ENCODE data around the gene USP24. TPM values are rescaled to one million over a fixed set of nuclear protein-coding genes. Genes with fewer than 3 reads are reported as not detected.

The USP24 gene
- polyA plus RNA-seq, 1 of the 3 experiments (the other 2 are of a cell fraction) = 8.1 TPM

DNA sequence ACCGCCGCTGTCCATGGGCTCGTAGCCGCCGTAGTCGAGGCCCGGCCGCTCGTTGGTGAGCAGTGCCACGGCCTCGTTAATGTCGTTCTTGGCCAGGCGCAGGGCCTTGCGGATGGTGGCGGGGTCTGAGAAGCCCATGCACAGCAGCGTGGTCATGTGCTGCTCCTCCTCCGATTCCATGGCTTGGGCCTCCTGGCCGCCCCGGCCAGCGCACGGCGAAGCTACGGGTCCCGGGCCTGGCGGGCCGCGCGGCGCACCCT lies 300 bp downstream of the USP24 start:
- DNase-seq = peak; percentile 85
- H3K9ac ChIP-seq = peak overlapping the region; percentile 94
- peak overlapping the region; percentile 94 to 96 for H3K4me3 ChIP-seq (ENCODE audit: low read depth in 2 of 2, low read length in 1 of 2)
- H3K9me2 ChIP-seq = no peaks in the 10 kb centered on the region
- peaks cover 38% of the 10 kb centered on the region for H4K20me1 ChIP-seq (ENCODE audit: insufficient read depth)
- H3K36me3 ChIP-seq (replicated peaks in 1 of 2; ENCODE audit: control insufficient read depth in 1 of 2, insufficient read depth in 2 of 2, low read length in 1 of 2) = peaks cover 4 to 5% of the 10 kb centered on the region in 2 experiments
- H3K79me2 ChIP-seq (ENCODE audit: insufficient read depth) = peaks cover 53% of the 10 kb centered on the region
- peak overlapping the region; percentile 94; the same call in 1 of the 2 replicates for H3K4me2 ChIP-seq
- peak overlapping the region; percentile 73 to 97 for H3K27ac ChIP-seq (ENCODE audit: low read depth in 2 of 2, low read length in 1 of 2)
- H3F3A ChIP-seq (replicated peaks; ENCODE audit: insufficient read depth) = no peaks in the 10 kb centered on the region
- ChIA-PET CTCF (no interaction called here), POLR2A (interaction anchor here (0.6 kb wide), 1 partner anchor 9 kb away, joined by 3 read pairs; no protein-coding TSS in a partner anchor)
- 0% methylated on average over 2 of the region's 29 CpGs for WGBS (ENCODE audit: low lambda C conversion rate)
- TF ChIP-seq MXI1 (IDR thresholded peaks at IDR 0.05; ENCODE audit: low read depth, low read length) (peak; percentile 11; the same call in 1 of the 2 replicates), RCOR1 (IDR thresholded peaks at IDR 0.05; ENCODE audit: low read length) (no peak)
- peaks cover 25 to 44% of the 10 kb centered on the region in 2 experiments; a peak in 3 of 4 replicates for H3K4me1 ChIP-seq (ENCODE audit: control insufficient read depth in 1 of 2, insufficient read depth in 2 of 2, low read depth in 1 of 2, low read length in 1 of 2)
- peak overlapping the region; percentile 95; the same call in 1 of the 2 replicates for H2AFZ ChIP-seq (ENCODE audit: low read depth)
- H3K9me3 ChIP-seq = no peaks in the 10 kb centered on the region
- no peaks in the 10 kb centered on the region for H3K27me3 ChIP-seq (ENCODE audit: insufficient read depth)

DNA sequence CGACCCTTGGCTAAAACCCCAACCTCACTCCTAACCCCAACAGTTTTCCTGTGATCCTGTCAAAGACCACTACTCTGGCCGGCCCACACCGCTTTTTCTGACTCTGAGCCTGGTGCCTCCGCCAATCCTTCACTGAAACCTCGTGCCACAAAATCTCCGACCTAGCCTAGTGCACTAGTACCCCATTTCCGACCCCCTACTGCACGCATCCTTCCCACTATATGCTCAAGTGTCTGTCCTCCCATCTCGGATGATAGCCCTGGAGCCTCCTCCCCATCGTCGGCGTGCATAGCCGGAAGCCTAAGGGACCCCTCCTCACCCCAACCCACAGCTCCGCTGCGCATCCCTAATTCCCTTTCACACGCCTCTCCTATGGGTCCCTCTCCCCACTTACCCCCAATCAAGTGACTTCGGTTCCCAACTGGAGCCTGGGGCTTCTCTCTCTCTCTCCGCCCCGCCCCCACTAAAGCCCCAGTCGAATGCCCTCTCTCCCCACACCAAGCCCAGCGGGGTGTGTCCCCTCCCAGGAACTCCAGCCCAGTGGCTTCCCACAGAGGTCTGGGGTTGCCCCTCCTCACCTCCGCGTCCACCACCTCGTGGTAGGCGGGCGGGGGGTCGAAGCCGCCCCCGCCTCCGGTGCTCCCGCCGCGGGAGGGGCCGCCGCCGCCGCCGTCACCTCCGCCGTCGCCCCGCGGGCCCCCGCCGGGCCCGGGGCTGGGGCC lies 791 bp downstream of the USP24 start:
- peaks cover 42% of the 10 kb centered on the region for H4K20me1 ChIP-seq (ENCODE audit: insufficient read depth)
- TF ChIP-seq RFX5 (IDR thresholded peaks at IDR 0.05; ENCODE audit: low read length) (no peak), TEAD4 (IDR thresholded peaks at IDR 0.05; ENCODE audit: borderline replicate concordance, insufficient read depth) (no peak), FOSL2 (IDR thresholded peaks at IDR 0.05; ENCODE audit: borderline replicate concordance, low read depth) (no peak), PBX3 (IDR thresholded peaks at IDR 0.05) (no peak), POLR2AphosphoS5 (IDR thresholded peaks at IDR 0.05; ENCODE audit: low read depth, low read length) (0 out of 2 replicates have a peak, but pooled peaks have one; percentile 14), MXI1 (IDR thresholded peaks at IDR 0.05; ENCODE audit: low read depth, low read length) (peak; percentile 52; the same call in 1 of the 2 replicates)
- TF ChIP-seq, protein P1, sequence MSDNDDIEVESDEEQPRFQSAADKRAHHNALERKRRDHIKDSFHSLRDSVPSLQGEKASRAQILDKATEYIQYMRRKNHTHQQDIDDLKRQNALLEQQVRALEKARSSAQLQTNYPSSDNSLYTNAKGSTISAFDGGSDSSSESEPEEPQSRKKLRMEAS (IDR thresholded peaks at IDR 0.05; ENCODE audit: low read depth) = no peak
- peaks cover 25 to 49% of the 10 kb centered on the region in 2 experiments; a peak in 3 of 4 replicates for H3K4me1 ChIP-seq (ENCODE audit: control insufficient read depth in 1 of 2, insufficient read depth in 2 of 2, low read depth in 1 of 2, low read length in 1 of 2)
- peak overlapping the region; percentile 73 to 97; a peak in 3 of 4 replicates for H3K27ac ChIP-seq (ENCODE audit: low read depth in 2 of 2, low read length in 1 of 2)
- H3K9ac ChIP-seq = peak overlapping the region; percentile 94
- H2AFZ ChIP-seq (ENCODE audit: low read depth) = peak overlapping the region; percentile 51; the same call in 1 of the 2 replicates
- H3K27me3 ChIP-seq (ENCODE audit: insufficient read depth) = no peaks in the 10 kb centered on the region
- H3K4me3 ChIP-seq (ENCODE audit: low read depth in 2 of 2, low read length in 1 of 2) = peak overlapping the region; percentile 94 to 96
- CTCF ChIA-PET = no interaction called here
- peaks cover 4 to 5% of the 10 kb centered on the region in 2 experiments for H3K36me3 ChIP-seq (replicated peaks in 1 of 2; ENCODE audit: control insufficient read depth in 1 of 2, insufficient read depth in 2 of 2, low read length in 1 of 2)
- POLR2A ChIA-PET = no interaction called here
- no peaks in the 10 kb centered on the region for H3K9me3 ChIP-seq
- peak overlapping the region; percentile 94 for H3K4me2 ChIP-seq
- peak; percentile 82 for DNase-seq
- peaks cover 58% of the 10 kb centered on the region for H3K79me2 ChIP-seq (ENCODE audit: insufficient read depth)
- no peaks in the 10 kb centered on the region for H3K9me2 ChIP-seq
- WGBS (ENCODE audit: low lambda C conversion rate) = 1% methylated on average over 21 of the region's 46 CpGs
- peaks cover under 1% of the 10 kb centered on the region for H3F3A ChIP-seq (replicated peaks; ENCODE audit: insufficient read depth)

DNA sequence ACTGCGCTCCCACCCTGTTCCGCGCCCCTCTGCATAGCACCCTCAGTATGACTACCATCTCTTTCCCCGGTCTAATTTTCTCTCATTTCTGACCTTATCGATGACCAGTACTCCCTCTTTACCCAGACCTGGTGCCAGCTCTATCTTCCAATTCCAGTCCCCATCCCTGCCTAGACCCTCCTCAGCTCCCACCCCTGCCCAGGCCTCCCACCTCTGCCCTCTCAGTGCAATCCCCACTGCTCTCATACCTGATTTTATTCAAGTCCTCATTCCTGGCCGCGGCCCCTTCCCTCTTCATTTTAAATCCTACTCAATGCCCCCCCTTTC lies 1.3 kb downstream of the USP24 start:
- Histone ChIP-seq H3K9me3 (no peaks in the 10 kb centered on the region), H2AFZ (ENCODE audit: low read depth) (peak overlapping the region; percentile 51; the same call in 1 of the 2 replicates), H4K20me1 (ENCODE audit: insufficient read depth) (peaks cover 47% of the 10 kb centered on the region), H3K4me1 (ENCODE audit: control insufficient read depth in 1 of 2, insufficient read depth in 2 of 2, low read depth in 1 of 2, low read length in 1 of 2) (peaks cover 25 to 52% of the 10 kb centered on the region in 2 experiments; a peak in 3 of 4 replicates), H3K79me2 (ENCODE audit: insufficient read depth) (peaks cover 63% of the 10 kb centered on the region), H3F3A (replicated peaks; ENCODE audit: insufficient read depth) (peaks cover 6% of the 10 kb centered on the region), H3K4me3 (ENCODE audit: low read depth in 2 of 2, low read length in 1 of 2) (peak overlapping the region; percentile 94 to 96), H3K9me2 (no peaks in the 10 kb centered on the region), H3K27ac (ENCODE audit: low read depth in 2 of 2, low read length in 1 of 2) (peak overlapping the region in 1 of 2 experiments; percentile 18; a peak in 2 of 4 replicates), H3K9ac (peak overlapping the region; percentile 94), H3K4me2 (peak overlapping the region; percentile 94), H3K36me3 (replicated peaks in 1 of 2; ENCODE audit: control insufficient read depth in 1 of 2, insufficient read depth in 2 of 2, low read length in 1 of 2) (peaks cover 4 to 5% of the 10 kb centered on the region in 2 experiments), H3K27me3 (ENCODE audit: insufficient read depth) (no peaks in the 10 kb centered on the region)
- POLR2A ChIA-PET = no interaction called here
- peak; percentile 47 for DNase-seq
- 22% methylated on average over 7 of the region's 7 CpGs for WGBS (ENCODE audit: low lambda C conversion rate)
- CTCF ChIA-PET = interaction anchor here (0.8 to 1.3 kb wide), 3 partner anchors 19 to 74 kb away, joined by 3 to 5 read pairs (median 3); no protein-coding TSS in a partner anchor
- TF ChIP-seq FOSL2 (IDR thresholded peaks at IDR 0.05; ENCODE audit: borderline replicate concordance, low read depth) (no peak), SIN3A (IDR thresholded peaks at IDR 0.05; ENCODE audit: borderline replicate concordance, low read depth, low read length) (no peak), SMC3 (IDR thresholded peaks at IDR 0.05; ENCODE audit: low read depth, low read length) (no peak), TEAD4 (IDR thresholded peaks at IDR 0.05; ENCODE audit: borderline replicate concordance, insufficient read depth) (no peak), MEF2A (IDR thresholded peaks at IDR 0.05; ENCODE audit: borderline replicate concordance, low read depth) (no peak), RCOR1 (IDR thresholded peaks at IDR 0.05; ENCODE audit: low read length) (no peak), EP300 (IDR thresholded peaks at IDR 0.05; ENCODE audit: borderline replicate concordance in 1 of 2, low read depth in 1 of 2, low read length in 1 of 2) (no peak), NRF1 (IDR thresholded peaks at IDR 0.05; ENCODE audit: low read depth, low read length) (no peak), REST (IDR thresholded peaks at IDR 0.05; ENCODE audit: low read depth, low read length) (no peak), RFX5 (IDR thresholded peaks at IDR 0.05; ENCODE audit: low read length) (no peak), POLR2AphosphoS5 (IDR thresholded peaks at IDR 0.05; ENCODE audit: low read depth, low read length) (no peak)
